ENCODE results near the gene ABCA4.
"Not testable (repeated sequence)": the region's sequence is repeated elsewhere in the genome, so short reads cannot be mapped to it uniquely, and the experiment has no call there.

ABCA4 gene

DNA sequence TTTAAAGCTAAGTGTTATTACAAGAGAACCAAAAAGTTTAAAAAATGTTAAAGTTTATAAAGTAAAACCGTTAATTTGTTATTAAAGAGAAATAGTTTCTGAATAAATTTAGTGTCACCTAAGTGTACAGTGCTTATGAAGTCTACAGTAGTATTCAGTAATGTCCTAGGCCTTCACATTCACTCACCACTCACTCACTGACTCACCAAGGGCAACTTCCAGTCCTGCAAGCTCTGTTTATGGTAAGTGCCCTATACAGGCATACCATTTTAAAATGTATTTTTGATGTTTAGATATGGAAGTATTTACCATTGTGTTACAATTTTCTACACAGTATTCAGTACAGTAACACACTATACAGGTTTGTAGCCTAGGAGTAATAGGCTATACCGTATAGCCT is 151.6 kb downstream of the ABCA4 start:
- DNase-seq, result no peak

DNA sequence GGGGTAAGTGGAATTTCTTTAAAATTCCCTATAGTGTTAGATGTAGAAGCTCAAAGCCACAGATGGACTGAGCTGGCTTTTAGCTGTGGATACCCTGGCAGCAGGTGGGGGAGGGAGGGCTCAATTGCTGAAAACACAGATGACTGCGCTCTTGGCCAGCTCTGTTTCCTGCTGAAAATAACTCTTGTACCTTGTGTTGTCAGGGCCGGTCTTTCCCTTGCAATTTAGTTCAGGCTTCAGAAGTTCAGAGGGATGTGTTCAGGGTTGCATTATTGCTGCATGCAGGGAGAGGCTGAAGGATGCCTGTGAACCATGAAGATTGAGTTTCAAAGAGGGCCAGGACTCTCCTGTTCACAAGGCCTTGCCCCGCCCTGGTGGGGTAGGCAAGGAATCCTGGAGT is 153.6 kb downstream of the ABCA4 start:
- no peak for DNase-seq

DNA sequence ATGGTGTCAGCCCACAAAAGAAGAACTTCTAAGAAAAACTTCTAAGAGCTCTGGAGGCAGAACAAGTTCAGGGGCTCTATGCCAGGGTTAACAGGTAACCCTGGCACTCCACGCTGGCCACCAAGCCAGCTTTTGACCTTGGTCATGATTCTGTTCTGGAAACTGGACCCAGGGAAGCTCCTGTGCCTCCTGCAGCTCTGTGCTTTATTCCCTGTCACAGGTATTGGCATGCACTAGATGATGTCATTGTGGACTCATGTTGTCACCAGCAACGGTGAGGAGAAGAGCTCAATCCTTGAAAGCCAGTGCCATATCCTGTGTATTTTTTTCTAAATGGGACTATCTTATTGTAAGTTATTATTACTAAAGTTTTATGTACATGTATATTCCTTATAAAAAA is 155.1 kb downstream of the ABCA4 start:
- no peak for DNase-seq

DNA sequence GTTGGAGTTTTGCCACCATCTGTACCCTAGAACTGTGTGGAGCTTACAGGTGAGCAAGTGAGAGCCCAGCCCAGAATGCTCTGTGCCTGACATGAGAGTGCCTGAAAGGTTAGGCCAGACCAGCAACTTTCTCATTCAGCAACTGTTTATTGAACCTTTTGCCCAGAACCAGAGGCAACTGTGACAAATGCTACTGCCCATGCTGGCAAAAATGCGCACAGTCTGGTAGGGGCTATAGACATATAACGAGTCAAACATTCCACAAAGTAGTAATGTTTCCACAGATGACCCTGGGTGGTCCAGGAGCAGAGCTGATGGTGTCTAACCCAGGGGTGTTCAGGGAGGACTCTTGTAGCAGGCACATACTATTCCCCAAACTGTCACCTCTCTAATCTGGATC is 155.7 kb downstream of the ABCA4 start:
- DNase-seq, result no peak

DNA sequence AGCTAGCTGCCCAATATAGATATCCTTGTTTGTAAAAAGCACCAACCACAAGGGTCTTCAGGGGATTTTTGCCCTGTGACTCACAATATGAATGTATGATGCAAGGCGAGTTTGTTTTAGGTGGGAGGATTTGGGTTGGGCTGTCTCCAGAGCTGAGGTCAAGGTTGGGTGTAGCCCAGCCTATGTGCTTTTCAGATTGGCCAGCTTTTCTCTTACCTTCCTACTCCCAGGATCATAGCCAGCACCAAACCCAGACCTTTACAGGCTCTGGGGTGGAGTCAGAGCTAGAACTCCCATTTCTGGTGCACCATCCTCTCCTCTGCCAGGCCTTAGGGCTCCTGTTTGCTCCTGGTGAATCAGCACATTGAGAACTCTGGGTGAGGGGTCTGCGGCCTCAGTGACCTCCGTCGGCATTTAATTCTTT is 156.2 kb downstream of the ABCA4 start:
- no peak for DNase-seq

DNA sequence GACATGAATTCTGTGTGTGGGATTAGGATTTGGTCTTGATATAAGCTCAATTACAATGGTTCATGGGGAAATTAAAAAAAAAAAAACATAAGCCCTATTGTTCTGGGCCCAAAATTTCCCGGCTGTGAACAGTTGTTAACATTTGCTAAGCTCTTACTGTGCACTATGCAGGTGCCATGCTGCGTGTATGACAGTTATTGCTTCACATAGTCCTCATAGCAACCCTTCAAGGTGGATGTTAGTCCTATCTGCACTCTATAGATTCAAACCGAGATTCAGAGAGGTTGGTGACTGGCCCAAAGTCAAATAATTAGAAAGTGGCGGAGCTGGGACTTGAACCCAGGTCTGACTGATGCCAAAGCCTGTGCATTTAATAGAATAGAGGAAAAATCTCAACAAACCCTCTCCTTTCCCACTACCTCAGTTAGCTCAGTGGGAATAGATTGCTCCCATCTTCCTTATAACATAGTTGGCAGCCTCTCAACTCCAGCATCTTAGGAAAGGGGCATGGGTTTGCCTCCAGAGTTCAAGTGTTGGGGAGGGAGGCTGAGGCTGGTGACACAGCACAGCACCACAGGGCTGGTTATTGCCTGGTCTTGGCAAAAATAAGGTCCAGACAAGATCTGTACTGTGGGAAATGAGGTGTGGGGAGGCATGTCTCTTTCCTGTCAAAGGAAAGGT is 156.7 kb downstream of the ABCA4 start:
- DNase-seq, result no peak

DNA sequence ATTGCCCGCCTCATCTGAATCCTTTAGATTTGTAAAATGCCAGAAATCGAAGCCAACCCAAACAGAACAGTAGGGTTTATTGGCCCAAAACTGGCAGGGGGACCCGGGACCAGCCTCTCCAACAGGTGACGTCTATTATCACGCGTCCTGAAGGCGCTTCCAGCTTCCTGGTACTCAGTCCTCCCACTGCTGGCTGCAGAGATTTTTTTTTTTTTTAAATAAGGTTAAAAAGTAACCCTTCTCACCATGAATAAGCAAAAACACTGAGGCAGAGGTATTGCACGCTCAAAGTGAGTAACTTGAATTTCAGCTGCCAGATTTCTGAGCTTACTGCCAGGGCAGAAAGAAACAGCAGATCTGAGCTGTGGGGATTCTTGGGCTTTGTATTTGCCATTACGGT is 157.4 kb downstream of the ABCA4 start:
- no peak for DNase-seq

DNA sequence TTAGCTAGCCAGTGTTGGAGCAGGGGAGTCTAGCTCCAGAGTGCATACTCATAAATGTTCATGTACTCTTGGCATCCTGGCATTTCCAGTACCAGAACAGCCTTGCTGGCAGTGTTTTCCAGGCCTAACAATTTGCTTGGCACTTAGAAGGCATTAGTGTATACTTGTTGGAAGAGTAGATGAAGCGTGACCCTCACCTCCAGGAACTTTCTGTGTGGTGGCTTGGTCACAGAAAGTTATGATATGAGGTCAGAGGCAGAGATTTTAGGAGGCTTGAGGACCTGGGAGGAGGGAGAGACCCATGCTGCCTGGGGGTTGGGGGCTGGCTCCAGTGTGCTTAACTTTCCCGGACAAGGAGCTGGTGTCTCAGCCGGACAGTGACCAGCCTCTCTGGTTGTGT is 159.0 kb downstream of the ABCA4 start:
- no peak for DNase-seq

DNA sequence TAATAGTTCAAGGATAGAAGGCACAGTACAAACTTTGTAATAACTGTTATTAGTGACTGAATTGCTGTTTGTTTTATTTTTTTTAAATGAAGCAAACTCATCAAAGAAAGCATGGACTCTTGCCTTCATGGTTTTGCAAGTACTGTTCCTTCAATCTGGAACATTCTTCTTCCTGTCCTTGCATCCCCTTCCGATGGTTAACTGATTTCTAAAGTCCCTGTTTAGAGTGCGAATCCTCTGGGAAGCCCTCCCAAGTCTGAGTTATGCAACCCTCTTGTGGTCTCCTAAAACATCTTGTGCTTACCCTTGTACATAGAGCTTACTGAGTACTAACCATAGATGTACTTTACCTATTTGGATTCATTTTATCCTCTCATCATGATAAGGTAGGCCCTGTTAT is 159.5 kb downstream of the ABCA4 start:
- DNase-seq, result no peak

DNA sequence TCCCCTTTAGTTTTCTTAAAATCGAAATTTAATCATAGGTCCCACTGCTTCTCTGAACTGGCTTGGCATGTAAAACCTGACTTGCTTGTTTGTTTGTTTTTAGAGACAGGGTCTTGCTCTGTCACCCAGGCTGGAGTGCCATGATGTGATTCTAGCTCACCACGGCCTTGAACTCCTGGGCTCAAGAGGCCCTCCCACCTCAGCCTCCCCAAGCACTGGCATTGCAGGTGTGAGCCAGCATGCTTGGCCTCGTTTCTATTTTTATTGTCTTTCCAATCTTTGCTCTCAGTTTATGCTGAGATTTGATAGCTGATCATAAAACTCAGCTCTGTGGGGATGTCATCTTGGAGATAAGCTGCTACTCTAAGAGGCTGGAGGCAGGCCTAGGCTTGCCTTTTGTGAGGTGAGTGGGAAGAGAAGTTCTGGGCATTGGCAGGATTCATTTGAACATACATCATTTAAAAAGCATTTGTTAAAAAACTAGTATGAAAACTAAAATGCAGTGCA is 160.3 kb downstream of the ABCA4 start:
- DNase-seq, result no peak

DNA sequence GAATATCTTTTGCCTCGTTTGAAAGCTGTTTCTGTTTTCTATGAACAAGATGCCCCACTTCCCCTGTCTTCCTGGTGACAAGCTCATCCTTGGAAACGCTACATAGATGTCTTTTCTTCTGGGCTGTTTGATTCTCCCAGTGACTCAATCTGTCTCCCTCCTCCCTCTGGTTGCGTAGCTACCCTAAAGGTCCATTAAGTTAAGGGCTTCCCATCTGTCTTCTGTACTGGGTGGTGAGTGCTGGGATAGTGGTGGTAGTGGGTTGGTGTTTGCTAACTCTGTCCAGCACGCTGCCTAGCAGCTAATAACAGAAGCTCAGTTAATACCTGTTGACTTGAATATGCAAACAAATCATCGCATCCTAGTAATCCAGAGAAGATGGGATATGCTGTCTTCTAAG is 161.5 kb downstream of the ABCA4 start:
- no peak for DNase-seq

DNA sequence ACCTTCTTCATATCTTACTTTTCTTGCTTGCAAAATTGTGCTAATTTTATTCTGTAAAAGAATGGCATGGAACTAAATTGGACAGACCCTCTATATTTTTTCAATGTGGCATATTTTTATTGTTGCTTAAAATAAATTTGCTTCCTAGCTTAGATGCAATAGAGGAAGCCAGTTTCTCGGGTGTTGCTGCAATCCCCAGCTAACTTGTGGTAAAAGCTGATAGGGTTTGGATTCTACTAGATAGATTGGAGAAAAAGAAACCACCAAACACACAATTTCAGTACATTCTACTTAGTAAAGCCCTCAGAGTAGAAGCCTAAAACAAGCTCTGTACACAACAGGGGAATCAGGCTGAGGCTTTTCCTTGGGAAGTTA is 162.2 kb downstream of the ABCA4 start:
- no peak for DNase-seq

DNA sequence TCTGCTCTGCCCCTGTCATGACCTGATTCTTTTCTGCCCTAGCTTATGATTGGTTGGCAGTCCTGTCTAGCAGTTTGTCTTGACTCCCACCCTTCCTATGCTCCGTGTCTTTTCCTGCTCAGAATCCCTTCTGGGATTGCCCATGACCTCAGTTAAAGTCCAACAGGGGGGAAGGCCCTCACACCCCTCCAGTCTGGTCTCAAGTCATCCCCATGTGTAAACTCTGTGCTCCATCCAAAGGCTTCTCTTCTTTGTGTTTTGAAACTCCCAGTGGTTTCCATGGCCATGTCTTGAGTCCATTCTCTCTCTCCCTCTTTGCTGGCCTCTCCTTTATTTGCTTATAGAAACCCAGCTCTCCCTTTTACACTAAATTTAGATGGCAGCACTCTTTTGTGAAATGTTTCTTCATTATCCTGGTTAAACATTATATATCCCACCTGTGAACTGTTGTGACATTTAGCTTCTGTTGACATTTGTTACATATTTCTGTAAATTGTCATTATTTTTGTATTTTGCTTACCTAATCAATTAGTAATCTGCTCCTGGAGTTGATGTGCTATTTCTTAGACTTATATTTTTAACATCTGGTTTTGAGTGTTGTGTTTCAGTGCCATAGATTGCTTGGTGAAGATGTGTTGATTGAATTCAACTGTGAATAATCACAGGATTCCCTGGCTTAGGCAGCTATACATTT is 162.8 kb downstream of the ABCA4 start:
- DNase-seq, result no peak

DNA sequence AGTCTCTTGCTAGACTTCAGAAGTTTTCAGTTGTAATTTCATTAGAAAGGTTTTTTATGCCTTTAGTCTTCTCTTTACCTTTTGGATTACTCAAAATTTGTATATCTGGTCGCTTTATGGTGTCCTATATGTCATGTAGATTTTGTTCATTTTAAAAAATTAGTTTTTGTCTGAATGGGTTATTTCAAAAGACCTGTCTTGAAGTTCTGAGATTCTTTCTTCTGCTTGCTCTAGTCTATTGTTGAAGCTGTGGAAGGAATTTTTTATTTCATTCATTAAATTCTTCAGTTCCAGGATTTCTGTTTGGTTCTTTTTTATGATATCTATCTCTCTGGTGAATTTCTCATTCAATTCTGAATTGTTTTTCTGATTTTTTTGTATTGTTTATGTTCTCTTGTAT is 165.2 kb downstream of the ABCA4 start:
- DNase-seq, result no peak

DNA sequence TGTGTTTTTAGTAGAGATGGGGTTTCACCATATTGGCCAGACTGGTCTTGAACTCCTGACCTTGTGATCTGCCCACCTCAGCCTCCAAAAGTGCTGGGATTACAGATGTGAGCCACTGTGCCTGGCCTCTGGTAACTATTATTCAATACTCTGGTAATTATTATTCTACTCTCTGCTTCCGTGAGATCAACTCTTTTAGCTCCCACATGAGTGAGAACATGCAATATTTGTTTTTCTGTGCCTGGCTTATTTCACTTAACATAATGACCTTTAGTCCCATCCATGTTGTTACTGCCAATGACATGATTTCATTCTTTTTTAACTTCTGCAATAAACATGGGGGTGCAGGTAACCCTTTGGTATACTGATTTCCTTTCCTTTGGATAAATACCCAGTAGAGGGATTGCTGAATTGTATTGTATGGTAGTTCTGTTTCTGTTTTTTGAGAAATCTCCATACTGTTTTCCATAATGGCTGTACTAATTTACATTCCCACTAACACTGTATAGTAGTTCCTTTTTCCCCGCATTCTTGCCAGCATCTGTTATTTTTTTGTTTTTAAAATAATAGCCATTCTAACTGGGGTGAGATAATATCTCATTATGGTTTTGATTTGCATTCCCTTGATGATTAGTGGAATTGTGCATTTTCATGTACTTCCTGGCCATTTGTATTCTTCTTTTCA is 173.8 kb downstream of the ABCA4 start:
- DNase-seq, result not testable (repeated sequence)
